Mucosa of stomach (tissue), 1 donor: ENCODE measurements around the gene MRPL10.

Experiments
- H3K27me3 ChIP-seq: one replicate; pipeline ENCODE4 v1.7.0; 2013; ENCODE audit warnings: mild to moderate bottlenecking, low read length; ENCODE audit not compliant: control insufficient read depth, insufficient read depth
- H3K36me3 ChIP-seq: one replicate; pipeline ENCODE4 v1.7.0; 2013; ENCODE audit warnings: low read length; ENCODE audit not compliant: control insufficient read depth, insufficient read depth
- H3K4me1 ChIP-seq: one replicate; pipeline ENCODE4 v1.7.0; 2013; ENCODE audit warnings: mild to moderate bottlenecking, low read length; ENCODE audit not compliant: control insufficient read depth, insufficient read depth
- H3K4me3 ChIP-seq: one replicate; pipeline ENCODE4 v1.7.0; 2013; ENCODE audit warnings: low read length
- H3K9ac ChIP-seq: one replicate; pipeline ENCODE4 v1.7.0; 2013; ENCODE audit warnings: mild to moderate bottlenecking, low read length, moderate library complexity
- H3K9me3 ChIP-seq: one replicate; pipeline ENCODE4 v1.7.0; 2013; ENCODE audit warnings: mild to moderate bottlenecking, low read length, moderate library complexity; ENCODE audit not compliant: control insufficient read depth
- donor health status: Pancreatic carcinoma.

Gene MRPL10

DNA sequence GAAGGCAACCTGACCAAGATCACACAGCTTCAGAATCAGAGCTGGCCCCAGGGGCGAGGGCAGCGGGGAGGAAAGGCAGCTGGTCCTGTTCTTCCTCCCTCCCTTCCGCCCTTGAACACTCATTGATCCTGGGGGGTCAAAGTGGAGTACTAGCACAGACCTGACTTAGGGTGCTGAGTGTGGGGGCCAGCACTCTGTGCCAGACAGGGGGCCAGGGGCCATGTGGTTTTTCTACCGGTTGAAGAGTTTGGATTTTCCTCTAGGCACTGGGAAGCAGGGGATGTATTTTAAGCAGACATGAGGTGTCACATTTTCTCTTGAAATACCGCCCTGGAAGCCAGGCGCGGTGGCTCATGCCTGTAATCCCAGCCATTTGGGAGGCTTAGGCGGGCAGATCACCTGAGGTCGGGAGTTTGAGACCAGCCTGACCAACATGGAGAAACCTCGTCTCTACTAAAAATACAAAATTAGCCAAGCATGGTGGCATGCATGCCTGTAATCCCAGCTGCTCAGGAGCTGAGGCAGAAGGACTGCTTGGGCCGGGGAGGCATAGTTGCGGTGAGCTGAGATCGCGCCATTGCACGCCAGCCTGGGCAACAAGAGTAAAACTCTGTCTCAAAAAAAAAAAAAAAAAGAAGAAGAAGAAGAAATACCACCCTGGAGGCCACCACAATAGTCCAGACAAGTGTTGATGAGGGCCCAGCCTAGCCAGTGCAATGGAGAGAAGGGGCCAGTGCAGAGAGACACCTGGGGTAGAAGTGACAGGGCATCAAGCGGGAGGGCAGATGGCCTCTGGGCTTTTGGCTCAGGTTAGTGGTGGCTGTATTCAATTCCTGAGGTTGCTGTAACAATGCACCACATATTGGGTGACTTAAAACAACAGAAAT is 25.1 kb downstream of the MRPL10 start:
- Histone ChIP-seq H3K4me1 (peaks cover 31% of the 10 kb centered on the region), H3K36me3 (peaks cover 27% of the 10 kb centered on the region), H3K4me3 (no peak overlapping the region), H3K9ac (no peak overlapping the region), H3K27me3 (no peaks in the 10 kb centered on the region), H3K9me3 (no peaks in the 10 kb centered on the region)

GRCh38 chr17:47804461-47804860 is 26.9 kb downstream of the MRPL10 start:
- Histone ChIP-seq H3K4me1 (peaks cover 13% of the 10 kb centered on the region), H3K36me3 (peaks cover 26% of the 10 kb centered on the region), H3K4me3 (no peak overlapping the region), H3K9me3 (no peaks in the 10 kb centered on the region), H3K9ac (no peak overlapping the region), H3K27me3 (no peaks in the 10 kb centered on the region)

DNA sequence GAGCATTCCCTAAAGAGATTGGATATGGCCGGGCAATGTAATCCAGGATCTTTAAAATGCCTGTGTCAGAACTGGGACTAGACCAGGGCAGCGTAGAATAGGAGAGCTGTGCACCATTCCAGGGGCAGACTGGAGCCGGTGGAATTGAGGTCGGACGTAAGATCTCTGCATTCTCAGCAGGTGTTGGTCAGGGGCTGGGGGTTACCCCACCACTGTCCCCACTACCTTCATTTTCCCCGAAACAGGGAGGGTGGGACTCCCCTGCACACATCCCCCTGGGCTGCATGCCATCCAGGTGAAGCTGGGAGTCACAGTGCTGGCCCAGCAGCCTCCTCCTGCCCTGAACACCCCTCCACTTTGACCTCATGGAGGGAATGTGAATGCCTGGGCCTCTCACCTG is 27.6 kb downstream of the MRPL10 start:
- Histone ChIP-seq H3K4me1 (peaks cover 6% of the 10 kb centered on the region), H3K9me3 (no peaks in the 10 kb centered on the region), H3K36me3 (peaks cover 18% of the 10 kb centered on the region), H3K9ac (no peak overlapping the region), H3K27me3 (no peaks in the 10 kb centered on the region), H3K4me3 (no peak overlapping the region)

GRCh38 chr17:47803201-47803600 is 28.1 kb downstream of the MRPL10 start:
- H3K36me3 ChIP-seq = peaks cover 13% of the 10 kb centered on the region
- H3K9me3 ChIP-seq = no peaks in the 10 kb centered on the region
- H3K27me3 ChIP-seq = no peaks in the 10 kb centered on the region
- no peak overlapping the region for H3K4me3 ChIP-seq
- H3K4me1 ChIP-seq = peaks cover under 1% of the 10 kb centered on the region
- H3K9ac ChIP-seq = no peak overlapping the region

DNA sequence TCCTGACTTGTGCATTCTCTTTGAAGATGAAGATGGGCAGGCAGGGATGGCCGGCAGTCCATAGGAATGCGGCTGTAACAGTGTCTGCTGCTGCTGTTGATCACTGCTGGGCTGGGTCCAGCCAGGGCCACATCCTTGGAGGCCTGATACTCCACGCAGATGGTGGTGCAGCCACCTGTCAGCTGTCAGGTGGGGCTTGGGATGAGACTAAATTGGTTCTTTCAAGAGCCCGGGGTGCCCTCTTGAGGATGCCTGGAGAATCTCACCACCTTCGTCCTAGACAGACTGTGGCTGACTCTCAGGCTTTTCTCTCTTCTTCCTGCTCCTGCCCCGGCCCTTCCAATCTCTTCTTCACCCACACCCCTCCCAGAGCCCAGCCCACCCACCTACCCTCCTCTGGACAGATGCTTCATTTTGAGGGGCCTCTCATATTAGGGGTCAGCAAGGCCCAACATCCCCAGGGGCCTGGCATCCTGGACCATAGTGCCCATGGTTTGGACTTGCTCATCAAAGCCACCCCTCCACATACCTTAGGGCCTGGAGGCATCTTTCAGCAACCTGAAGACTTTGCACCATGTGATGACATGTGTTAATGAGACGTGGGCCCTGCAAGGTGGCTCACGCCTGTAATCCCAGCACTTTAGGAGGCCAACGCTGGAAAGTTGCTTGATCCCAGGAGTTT is 28.9 kb downstream of the MRPL10 start:
- peaks cover 6% of the 10 kb centered on the region for H3K36me3 ChIP-seq
- H3K4me3 ChIP-seq = no peak overlapping the region
- no peaks in the 10 kb centered on the region for H3K4me1 ChIP-seq
- H3K9me3 ChIP-seq = no peaks in the 10 kb centered on the region
- H3K9ac ChIP-seq = no peak overlapping the region
- H3K27me3 ChIP-seq = no peaks in the 10 kb centered on the region

- Histone ChIP-seq H3K27me3 (no peaks in the 10 kb centered on the region), H3K4me1 (no peaks in the 10 kb centered on the region), H3K9me3 (no peaks in the 10 kb centered on the region), H3K9ac (no peak overlapping the region), H3K36me3 (no peaks in the 10 kb centered on the region), H3K4me3 (no peak overlapping the region)
These were observed 29.4 kb downstream of the MRPL10 start for GRCh38 chr17:47801906-47802305.

GRCh38 chr17:47801176-47801765 is 30.1 kb downstream of the MRPL10 start:
- no peaks in the 10 kb centered on the region for H3K36me3 ChIP-seq
- H3K27me3 ChIP-seq = no peaks in the 10 kb centered on the region
- H3K9ac ChIP-seq = no peak overlapping the region
- no peaks in the 10 kb centered on the region for H3K9me3 ChIP-seq
- no peak overlapping the region for H3K4me3 ChIP-seq
- H3K4me1 ChIP-seq = no peaks in the 10 kb centered on the region

DNA sequence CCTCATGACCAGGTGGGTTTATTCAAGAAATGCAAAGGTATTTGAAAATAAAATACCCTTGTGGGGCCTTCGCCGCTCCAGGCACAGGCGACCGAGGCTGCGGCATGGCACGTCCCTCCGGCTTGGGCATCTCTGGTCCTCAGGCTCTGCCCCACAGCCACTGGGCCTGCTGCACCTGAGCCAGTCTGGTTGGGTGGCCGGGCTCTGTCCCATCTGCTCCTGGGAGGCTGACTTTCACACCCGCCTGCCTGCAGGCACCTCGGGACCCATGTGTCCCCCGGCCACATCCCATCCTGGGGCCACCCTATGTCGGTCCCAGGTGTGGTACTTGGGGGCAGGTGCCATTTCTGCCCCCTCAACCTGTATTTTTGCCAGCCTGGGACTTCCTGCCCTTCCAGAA is 30.7 kb downstream of the MRPL10 start:
- Histone ChIP-seq H3K9ac (no peak overlapping the region), H3K36me3 (no peaks in the 10 kb centered on the region), H3K4me3 (no peak overlapping the region), H3K9me3 (no peaks in the 10 kb centered on the region), H3K4me1 (no peaks in the 10 kb centered on the region), H3K27me3 (no peaks in the 10 kb centered on the region)

DNA sequence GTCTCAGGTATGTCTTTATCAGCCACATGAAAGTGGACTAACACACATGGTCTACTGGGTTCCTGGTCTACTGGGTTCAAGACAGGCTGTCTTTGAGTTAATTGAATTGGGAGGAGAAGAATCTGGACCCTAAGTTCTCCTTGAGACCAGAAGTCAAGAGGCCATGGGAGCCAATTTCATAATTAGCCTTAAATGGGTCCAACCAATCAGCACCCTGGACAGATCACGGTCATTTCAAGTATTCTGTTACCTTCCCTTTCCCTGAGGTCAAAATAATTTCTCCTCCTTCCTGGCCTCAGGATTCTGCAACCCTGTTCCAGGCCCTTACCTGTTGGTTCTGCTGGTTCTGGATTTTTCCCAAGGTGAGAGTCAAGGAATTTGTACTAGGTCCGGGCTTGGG is 33.5 kb downstream of the MRPL10 start:
- H3K4me3 ChIP-seq = no peak overlapping the region
- no peaks in the 10 kb centered on the region for H3K36me3 ChIP-seq
- no peaks in the 10 kb centered on the region for H3K4me1 ChIP-seq
- H3K9ac ChIP-seq = no peak overlapping the region
- H3K27me3 ChIP-seq = peaks cover 16% of the 10 kb centered on the region
- no peaks in the 10 kb centered on the region for H3K9me3 ChIP-seq

DNA sequence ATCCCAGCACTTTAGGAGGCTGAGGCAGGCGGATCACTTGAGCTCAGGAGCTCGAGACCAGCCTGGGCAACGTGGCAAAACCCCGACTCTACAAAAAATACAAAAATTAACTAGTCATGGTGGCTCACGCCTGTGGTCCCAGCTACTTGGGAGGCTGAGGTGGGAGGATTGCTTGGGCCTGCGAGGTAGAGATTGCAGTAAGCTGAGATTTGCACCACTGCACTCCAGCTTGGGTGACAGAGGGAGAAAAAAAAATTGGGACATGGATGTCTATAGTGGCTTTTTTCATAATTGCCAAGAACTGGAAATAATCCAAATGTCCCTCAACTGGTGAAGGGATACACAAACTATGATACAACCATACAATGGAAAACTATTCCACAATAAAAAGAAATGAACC is 38.4 kb downstream of the MRPL10 start:
- Histone ChIP-seq H3K9ac (no peak overlapping the region), H3K27me3 (peaks cover 48% of the 10 kb centered on the region), H3K4me1 (no peaks in the 10 kb centered on the region), H3K36me3 (no peaks in the 10 kb centered on the region), H3K4me3 (no peak overlapping the region), H3K9me3 (no peaks in the 10 kb centered on the region)

DNA sequence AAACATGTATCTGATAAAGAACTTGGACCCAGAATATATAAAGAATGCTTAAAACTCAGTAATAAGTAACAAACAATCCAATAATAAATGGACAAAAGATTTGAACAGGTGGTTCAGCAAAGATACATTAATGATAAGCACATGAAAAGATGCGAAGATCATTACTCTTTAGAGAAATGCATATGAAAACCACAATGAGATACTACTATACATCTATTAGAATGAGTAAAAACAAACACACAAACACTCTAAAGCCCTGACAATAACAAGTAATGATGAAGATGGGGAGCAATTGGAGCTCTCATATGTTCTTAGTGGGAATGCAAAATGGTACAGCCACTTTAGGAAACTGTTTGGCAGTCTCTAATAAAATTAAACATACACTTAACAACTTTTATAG is 38.9 kb downstream of the MRPL10 start:
- H3K36me3 ChIP-seq = no peaks in the 10 kb centered on the region
- H3K27me3 ChIP-seq = peaks cover 48% of the 10 kb centered on the region

GRCh38 chr17:47791025-47791424 is 40.3 kb downstream of the MRPL10 start:
- H3K36me3 ChIP-seq = no peaks in the 10 kb centered on the region
- no peaks in the 10 kb centered on the region for H3K9me3 ChIP-seq
- no peaks in the 10 kb centered on the region for H3K4me1 ChIP-seq
- H3K4me3 ChIP-seq = no peak overlapping the region
- H3K27me3 ChIP-seq = peaks cover 48% of the 10 kb centered on the region
- H3K9ac ChIP-seq = no peak overlapping the region

More for the DNA sequence above, 38.9 kb downstream of the MRPL10 start:
- Histone ChIP-seq H3K9me3 (no peaks in the 10 kb centered on the region), H3K4me3 (no peak overlapping the region), H3K4me1 (no peaks in the 10 kb centered on the region), H3K9ac (no peak overlapping the region)
